Osteoblast (primary cell): Measurements from ENCODE around the gene LSM14B. TPM values are rescaled to one million over a fixed set of nuclear protein-coding genes. Genes with fewer than 3 reads are reported as not detected.
A peak's percentile ranks its signal among the peaks of the same experiment; 100 is the strongest.

Experiments
- DNase-seq: peaks from one replicate; pipeline ENCODE4 v3.0.0; 2011; ENCODE audit warnings: low spot score, mixed read lengths; ENCODE audit not compliant: insufficient read length; ENCODE audit errors: missing footprints
- H2AFZ ChIP-seq: 2 replicates; pipeline ENCODE4 v1.6.0; 2011; ENCODE audit warnings: mild to moderate bottlenecking, low read length
- H3K27ac ChIP-seq: 2 replicates; pipeline ENCODE4 v1.5.1; 2011; ENCODE audit warnings: mild to moderate bottlenecking, low read depth, low read length, moderate library complexity
- H3K27me3 ChIP-seq: 2 replicates; pipeline ENCODE4 v1.6.0; 2012; ENCODE audit warnings: mild to moderate bottlenecking, control low read depth, inconsistent platforms, low read length, moderate library complexity; ENCODE audit not compliant: insufficient read depth
- H3K36me3 ChIP-seq: 2 replicates; pipeline ENCODE4 v1.5.1; 2011; ENCODE audit warnings: mild to moderate bottlenecking, low read length, control low read depth, moderate library complexity; ENCODE audit not compliant: insufficient read depth
- H3K4me1 ChIP-seq: 2 replicates; pipeline ENCODE4 v1.5.1; 2011; ENCODE audit warnings: mild to moderate bottlenecking, low read length, control low read depth, moderate library complexity; ENCODE audit not compliant: insufficient read depth
- H3K4me2 ChIP-seq: 2 replicates; pipeline ENCODE4 v1.6.0; 2011; ENCODE audit warnings: mild to moderate bottlenecking, low read length; ENCODE audit not compliant: insufficient read depth
- H3K4me3 ChIP-seq: fragments of 200-600 bp; sonication (generic); 3 replicates; pipeline ENCODE4 v1.5.1; 2012; ENCODE audit warnings: mild to moderate bottlenecking, low read length, inconsistent platforms; ENCODE audit not compliant: insufficient read depth
- H3K79me2 ChIP-seq: 2 replicates; pipeline ENCODE4 v1.6.0; 2012; ENCODE audit warnings: mild to moderate bottlenecking, low read length, control low read depth, inconsistent platforms; ENCODE audit not compliant: insufficient read depth
- H3K9me3 ChIP-seq: 2 replicates; pipeline ENCODE4 v1.5.1; 2011; ENCODE audit warnings: low read depth, low read length, control low read depth
- H4K20me1 ChIP-seq: 2 replicates; pipeline ENCODE4 v1.6.0; 2012; ENCODE audit warnings: mild to moderate bottlenecking, low read length, control low read depth; ENCODE audit not compliant: insufficient read depth
- CTCF ChIP-seq: IDR thresholded peaks from 2 replicates; pipeline ENCODE4 v1.5.1; 2011; ENCODE audit warnings: mild to moderate bottlenecking, low read depth, low read length, moderate library complexity; ENCODE audit errors: extremely low read depth
- total RNA-seq: library from RNA; depleted of rRNA; stranded (reverse); fragments of >200 nt; gene quantifications from 2 replicates; pipeline ENCODE4 v1.2.3, GENCODE V29; 2012

LSM14B gene
- total RNA-seq, 1 donor, result 48.5 TPM

DNA sequence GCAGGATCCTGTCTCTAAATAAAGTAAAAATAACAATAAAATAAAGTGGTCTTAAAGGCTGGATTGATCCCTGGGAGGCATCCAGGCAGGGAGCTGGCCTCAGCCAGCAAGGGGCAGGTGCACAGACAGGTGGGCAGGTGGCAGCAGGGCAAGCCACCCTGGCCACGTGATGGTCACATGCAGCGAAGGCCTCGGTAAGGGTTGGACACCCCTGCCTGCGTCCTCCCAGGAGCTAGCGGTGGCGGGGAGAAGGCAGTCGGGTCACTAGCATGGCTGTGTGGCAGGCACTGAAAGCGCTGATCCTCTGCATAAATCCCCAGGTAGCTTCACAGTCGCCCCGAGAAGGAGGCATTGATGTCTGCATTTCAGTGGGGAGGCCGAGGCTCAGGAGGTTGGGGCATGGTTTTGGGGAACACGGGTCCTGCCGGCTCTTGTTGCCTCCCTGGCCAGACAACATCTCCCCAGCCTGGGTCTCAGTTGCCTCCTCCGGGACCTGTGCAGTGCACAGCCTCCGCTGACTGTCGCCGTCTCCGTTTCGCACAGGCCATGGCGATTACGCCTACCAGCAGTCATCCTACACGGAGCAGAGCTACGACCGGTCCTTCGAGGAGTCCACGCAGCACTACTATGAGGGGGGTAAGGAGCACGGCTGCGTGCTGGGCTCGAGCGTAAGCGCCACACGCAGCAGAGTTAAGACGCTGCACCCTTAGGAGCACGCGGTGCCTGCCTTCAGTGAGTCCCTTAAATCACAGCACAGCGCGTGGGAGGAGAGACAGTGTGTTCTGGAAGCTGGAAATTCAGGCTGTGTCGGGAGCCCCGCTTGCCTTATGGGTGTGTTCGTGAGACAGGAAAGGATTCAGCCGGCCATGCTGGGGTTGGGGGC lies 42.8 kb downstream of the LSM14B start:
- no peak overlapping the region for H3K4me2 ChIP-seq
- peaks cover 10% of the 10 kb centered on the region for H3K79me2 ChIP-seq
- no peaks in the 10 kb centered on the region for H4K20me1 ChIP-seq
- TF ChIP-seq CTCF, result no peak
- no peaks in the 10 kb centered on the region for H3K27me3 ChIP-seq
- no peak overlapping the region for H3K4me3 ChIP-seq
- no peak overlapping the region for H2AFZ ChIP-seq
- no peaks in the 10 kb centered on the region for H3K9me3 ChIP-seq
- H3K4me1 ChIP-seq, result peaks cover 15% of the 10 kb centered on the region
- no peak overlapping the region for H3K27ac ChIP-seq
- peak; percentile 79 for DNase-seq
- peaks cover 36% of the 10 kb centered on the region for H3K36me3 ChIP-seq

DNA sequence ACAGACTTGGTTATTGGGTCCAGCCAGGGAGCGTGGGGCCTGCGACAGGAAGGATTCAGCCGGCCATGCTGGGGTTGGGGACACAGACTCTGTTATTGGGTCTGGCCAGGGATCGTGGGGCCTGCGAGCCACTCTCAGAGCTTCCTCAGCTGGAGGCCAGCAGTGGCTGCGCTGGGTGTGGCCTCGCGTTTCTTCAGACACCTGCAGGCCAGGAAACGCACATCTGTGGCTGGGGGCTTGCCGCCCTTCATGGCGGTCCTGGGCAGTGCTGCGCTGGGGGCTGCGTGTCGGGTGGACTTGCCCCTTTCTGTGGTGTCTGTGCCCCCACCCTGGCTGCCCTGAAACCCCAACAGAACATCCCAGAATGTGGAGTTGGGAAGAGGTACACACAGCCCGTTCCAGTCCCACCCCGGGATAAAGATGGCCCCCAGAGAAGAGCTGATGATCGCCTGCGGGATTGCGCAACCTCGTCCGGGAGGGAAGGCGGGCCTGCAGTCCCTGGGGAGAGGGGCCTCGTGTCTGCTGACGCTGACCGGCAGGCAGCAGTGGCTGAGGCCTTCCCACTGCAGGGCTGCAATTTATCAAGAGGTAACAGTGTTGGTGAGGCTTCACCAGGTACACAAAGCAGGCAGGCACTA lies 43.6 kb downstream of the LSM14B start:
- peaks cover 36% of the 10 kb centered on the region for H3K36me3 ChIP-seq
- peak overlapping the region; percentile 32 for H3K27ac ChIP-seq
- H3K4me3 ChIP-seq, result no peak overlapping the region
- peak; percentile 92 for DNase-seq
- H3K79me2 ChIP-seq, result peaks cover 5% of the 10 kb centered on the region
- TF ChIP-seq CTCF, result no peak
- H3K4me2 ChIP-seq, result no peak overlapping the region
- no peaks in the 10 kb centered on the region for H4K20me1 ChIP-seq
- H2AFZ ChIP-seq, result no peak overlapping the region
- H3K27me3 ChIP-seq, result no peaks in the 10 kb centered on the region
- peaks cover 9% of the 10 kb centered on the region for H3K4me1 ChIP-seq
- H3K9me3 ChIP-seq, result no peaks in the 10 kb centered on the region

- Histone ChIP-seq H3K79me2 (no peaks in the 10 kb centered on the region), H3K4me3 (no peak overlapping the region), H3K9me3 (no peaks in the 10 kb centered on the region), H3K4me2 (no peak overlapping the region), H3K36me3 (peaks cover 36% of the 10 kb centered on the region), H3K27ac (no peak overlapping the region), H3K27me3 (no peaks in the 10 kb centered on the region), H2AFZ (no peak overlapping the region), H4K20me1 (no peaks in the 10 kb centered on the region), H3K4me1 (no peaks in the 10 kb centered on the region)
- DNase-seq, result no peak
- no peak for TF ChIP-seq CTCF
Observed at GRCh38 chr20:62167474-62167873, 45.2 kb downstream of the LSM14B start.

- Histone ChIP-seq H3K27me3 (no peaks in the 10 kb centered on the region), H2AFZ (no peak overlapping the region), H3K4me2 (no peak overlapping the region), H3K36me3 (peaks cover 33% of the 10 kb centered on the region), H3K9me3 (no peaks in the 10 kb centered on the region), H4K20me1 (no peaks in the 10 kb centered on the region), H3K27ac (no peak overlapping the region), H3K79me2 (no peaks in the 10 kb centered on the region), H3K4me3 (no peak overlapping the region), H3K4me1 (no peaks in the 10 kb centered on the region)
- no peak for DNase-seq
- TF ChIP-seq CTCF, result no peak
Observed at GRCh38 chr20:62168061-62168460, 45.8 kb downstream of the LSM14B start.
